ENCODE results near the gene SCFD2.
"Not testable (repeated sequence)": the region's sequence is repeated elsewhere in the genome, so short reads cannot be mapped to it uniquely, and the experiment has no call there.

The SCFD2 gene

DNA sequence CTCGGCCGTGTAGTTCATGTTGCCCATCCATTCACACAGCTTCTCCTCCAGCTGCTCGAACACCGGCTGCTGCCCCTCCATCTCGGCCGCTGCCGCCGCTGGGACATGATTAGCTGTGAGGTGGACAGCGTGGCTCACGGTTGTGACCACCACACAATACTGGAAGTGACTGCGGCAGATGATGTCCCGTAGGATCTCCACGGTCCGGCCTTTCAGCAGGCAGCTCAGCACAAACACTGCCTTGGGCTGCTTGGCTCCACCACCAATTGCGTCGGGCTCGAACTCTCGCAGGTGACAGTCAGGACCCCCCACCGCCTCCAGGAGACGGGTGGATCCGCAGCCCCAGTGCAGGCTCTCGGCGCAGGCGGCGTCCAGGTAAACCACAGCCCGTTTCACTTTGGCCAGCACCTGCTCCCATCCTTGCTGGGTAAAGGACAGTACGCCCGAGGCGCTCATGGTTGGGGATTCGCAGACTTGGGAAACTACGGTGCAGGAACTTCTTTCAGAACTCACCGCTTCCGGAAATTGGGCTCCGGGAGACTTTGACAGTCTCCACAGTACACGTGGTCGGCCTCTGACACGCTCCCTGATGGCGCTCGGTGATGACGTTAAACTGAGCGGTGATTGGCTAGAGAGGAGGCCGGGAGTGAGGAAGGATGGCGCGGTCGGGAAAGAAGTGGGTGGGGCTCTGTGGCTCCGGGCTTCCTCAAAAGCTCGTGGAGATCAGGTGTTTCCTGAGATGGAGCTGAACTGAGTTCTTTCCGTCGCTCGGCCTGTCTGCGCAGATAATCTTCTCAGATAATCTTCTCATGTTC lies at the start of gene SCFD2:
Gene SCFD2 (minus strand): TSS at position 576 of the 815 bp plus-strand sequence.
- peak; percentile 99 for DNase-seq (ENCODE audit: low spot score)

DNA sequence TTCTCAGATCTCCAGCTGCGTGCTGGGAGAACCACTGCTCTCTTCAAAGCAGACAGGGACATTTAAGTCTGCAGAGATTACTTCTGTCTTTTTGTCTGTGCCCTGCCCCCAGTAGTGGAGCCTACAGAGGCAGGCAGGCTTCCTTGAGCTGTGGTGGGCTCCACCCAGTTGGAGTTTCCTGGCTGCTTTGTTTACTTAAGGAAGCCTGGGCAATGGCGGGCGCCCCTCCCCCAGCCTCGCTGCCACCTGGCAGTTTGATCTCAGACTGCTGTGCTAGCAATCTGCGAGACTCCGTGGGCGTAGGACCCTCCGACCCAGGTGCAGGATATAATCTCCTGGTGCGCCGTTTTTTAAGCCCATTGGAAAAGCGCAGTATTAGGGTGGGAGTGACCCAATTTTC lies 43.6 kb upstream of the SCFD2 start:
- not testable (repeated sequence) for DNase-seq (ENCODE audit: low spot score)

DNA sequence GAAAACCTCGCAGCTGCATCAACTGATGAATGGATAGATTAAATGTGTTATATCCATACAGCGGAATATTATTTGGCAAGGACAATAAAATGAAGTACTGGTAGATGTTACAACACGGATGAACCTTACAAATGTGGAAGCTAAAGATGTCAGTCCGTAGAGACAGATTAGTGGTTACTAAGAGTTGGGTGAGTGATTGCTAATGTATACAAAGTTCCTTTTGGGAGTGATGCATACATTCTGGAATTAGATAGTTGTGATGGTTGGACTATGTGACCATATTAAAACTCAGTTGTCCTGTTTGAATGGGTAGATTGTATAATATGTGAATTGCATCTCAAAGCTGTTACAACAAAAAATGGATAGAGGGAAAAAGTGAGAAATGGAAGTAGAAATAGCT lies 14.4 kb upstream of the SCFD2 start:
- no peak for DNase-seq (ENCODE audit: low spot score)

DNA sequence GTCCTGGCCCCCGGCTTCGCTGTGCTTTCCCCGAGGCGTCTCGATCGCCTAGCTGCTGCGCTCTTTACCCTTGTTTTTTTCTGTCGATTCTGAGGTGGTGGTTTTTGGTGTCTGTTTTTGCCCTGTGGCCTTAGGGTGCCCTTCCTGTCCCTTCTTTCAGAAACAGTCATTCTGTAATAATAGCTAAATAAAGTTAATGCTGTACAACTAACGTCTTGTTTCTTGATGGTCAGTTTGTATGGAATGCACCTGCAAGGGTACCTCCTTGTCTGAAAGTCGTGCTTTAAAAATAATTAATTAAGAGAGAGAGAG lies 12.3 kb upstream of the SCFD2 start:
- no peak for DNase-seq (ENCODE audit: low spot score)

DNA sequence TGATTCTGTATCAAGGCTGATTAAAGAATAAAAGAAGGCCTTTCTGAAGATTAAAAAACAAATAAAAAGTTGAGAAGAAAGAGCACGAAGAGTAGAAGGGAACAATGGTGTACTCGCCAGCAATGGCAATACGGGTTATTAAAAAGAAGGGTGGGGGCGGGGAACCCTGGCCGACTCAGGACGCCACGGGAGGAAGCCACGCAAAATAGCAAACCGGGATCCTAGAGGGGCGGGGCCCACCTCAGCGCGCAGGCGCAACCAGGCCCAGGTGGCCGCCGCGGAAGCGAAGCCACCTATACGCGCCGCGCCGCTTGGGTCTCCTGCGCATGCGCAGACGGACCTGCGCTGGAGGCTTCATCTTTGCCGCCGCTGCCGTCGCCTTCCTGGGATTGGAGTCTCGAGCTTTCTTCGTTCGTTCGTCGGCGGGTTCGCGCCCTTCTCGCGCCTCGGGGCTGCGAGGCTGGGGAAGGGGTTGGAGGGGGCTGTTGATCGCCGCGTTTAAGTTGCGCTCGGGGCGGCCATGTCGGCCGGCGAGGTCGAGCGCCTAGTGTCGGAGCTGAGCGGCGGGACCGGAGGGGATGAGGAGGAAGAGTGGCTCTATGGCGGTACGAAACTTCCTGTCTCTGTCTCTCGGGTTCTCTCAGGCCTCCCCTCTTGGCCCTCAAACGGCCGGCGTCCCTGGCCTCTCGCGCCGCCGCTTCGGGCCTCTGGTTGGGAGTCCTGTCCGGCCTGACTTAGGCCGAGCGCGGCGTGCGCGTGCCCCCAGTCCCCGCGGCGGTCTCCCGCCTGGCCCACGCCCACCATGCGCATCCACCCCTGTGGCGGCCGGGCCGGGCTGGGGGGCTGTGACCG lies 11.7 kb upstream of the SCFD2 start, which contains the start of gene FIP1L1:
Gene FIP1L1 (plus strand): TSS at position 323 of the 852 bp plus-strand sequence. CDS start 198 bp downstream, at position 521.
- peak; percentile 97 for DNase-seq (ENCODE audit: low spot score)

DNA sequence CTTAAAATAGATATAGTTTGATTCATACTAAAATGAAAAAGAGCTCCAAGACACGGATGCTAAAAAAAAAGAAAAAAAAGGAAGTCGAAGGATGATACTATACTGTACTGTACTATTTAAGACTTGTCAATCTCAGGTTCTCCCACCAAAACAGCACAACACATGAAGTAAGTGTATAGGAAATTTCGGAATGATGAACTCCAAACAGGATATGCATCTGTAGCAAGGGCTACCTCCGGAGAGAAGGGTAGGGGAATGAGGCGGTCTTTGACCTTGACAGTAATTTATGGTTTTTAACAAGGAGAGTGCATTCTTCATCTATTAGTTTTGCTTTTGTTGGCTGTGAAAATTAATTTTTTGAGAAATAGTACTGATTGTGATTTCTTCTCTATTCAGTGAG lies 11.0 kb upstream of the SCFD2 start:
- no peak for DNase-seq (ENCODE audit: low spot score)

DNA sequence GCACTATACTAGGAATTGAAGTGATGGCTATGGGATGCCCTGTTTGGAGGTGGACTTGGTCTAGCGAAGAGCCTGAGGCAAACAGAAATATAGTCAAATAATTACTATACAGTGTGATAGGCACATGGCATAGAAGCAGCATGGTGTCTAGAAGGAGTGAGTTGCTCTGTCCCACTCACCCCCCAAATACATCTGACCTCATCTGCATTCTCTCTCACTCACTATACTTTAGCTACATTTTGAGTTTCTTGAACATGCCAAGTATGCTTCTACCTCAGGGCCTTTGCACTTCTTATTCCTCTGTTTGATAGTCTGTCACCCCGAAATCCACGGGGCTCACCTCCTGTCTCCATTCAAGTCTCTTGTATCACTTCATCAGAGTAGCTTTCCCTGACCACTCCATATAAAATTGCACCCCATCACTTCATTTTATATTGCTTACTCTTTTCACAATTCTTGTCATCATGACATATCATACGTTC lies 9.0 kb upstream of the SCFD2 start:
- no peak for DNase-seq (ENCODE audit: low spot score)

DNA sequence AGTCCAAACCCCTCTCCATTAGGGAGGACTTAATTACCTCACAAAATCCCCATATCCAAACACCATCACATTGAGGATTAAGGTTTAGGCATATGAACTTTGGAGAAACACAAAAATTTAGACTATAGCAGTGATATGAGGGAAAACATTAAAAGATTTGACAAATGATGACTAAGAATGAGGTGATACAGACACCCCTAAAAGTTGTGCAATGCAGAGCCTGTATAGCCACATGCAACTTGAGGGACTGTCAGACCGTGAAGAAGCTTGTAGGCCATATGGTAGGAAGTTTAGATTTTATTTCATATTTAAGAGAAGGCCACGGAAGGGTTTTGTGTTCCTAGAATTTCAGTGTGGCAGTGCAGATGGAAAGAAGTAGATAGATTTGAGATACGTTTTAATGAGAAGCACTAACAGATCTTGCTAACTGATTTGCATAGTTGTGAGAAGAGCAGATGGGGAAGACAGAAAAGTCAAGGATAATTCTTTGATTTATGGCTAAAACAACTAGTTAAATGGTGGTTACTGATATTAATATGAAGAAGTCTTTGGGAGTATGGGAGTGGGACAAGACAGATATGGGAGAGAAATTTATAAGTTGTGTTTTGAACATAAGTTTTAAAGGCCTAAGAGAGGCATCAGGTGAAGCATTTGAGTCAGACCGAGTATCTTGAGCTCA lies 6.1 kb upstream of the SCFD2 start:
- DNase-seq (ENCODE audit: low spot score): no peak

DNA sequence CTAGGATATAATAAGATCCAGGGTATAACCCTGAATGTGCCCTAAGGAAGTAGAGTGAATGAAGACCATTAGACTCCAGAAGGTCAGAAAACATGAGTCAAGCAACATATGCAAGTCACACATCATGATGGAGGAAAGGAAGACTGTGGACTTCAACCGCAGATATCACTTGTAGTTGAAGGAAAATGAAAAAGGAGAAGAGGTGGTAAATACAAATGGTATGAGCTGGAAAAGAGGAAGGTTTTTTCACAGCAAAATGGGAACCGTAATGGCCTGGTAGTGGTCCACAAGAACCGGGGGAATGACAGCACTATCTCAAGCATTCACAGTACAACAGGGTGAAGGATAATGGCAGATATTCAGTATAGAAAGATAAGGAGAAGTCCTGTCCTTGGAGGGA lies 5.2 kb upstream of the SCFD2 start:
- DNase-seq (ENCODE audit: low spot score): no peak

DNA sequence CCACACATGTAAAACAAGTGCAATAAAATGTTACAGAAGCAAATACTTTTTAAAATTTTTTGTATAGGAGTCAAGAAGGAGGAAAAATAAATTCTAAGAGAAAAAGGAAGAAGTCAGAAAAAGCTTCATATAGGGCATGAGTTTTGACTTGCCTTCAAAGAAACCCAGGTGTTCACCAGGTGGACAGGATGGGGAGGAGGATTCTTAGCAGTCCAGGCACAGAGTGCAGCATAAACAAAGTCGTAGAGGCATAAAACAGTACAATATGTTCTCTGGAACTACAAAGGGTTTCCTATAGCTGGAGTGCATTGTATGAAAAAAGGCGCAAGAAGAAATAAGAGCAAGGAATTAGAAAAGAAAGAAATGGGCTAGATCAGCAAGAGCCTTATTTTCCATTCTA lies 1.9 kb upstream of the SCFD2 start:
- DNase-seq (ENCODE audit: low spot score): no peak

DNA sequence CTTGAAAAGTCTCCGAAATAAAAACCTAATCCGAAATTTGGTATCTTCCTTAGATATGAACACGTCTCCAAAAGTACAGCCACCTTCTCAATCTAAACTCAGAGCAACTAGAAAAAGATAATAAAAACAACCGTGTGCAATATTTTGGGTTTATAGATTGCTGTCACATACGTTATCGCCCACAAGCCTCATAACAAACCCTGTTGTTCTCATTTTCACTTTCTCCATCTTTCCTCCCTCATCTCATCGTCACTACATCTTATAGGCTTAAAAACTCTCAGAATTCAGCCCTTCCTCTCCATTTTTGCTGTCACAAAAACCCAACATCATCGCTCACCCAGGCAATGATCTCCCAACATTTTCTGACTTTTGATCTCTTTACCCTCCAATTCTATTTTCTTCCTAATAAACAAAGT lies 448 bp upstream of the SCFD2 start:
- no peak for DNase-seq (ENCODE audit: low spot score)

DNA sequence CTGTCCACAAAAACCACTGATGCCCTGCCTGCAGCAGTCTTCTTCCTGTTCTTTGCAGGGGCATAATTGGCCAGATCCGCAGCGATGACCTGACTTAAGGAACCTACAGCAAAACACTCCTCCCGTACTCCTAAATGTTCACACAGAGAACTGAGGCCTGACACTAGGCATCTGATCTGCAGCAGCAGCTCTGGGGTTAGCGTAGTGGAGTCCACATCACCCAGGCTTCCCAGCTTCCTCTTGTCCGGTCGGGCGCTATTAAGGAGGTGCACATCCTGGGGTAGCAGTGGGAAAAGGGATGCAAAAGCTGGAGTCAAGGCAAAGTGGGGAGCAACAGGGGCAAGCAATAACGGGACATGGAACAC lies 758 bp downstream of the SCFD2 start:
- peak; percentile 33 for DNase-seq (ENCODE audit: low spot score)

DNA sequence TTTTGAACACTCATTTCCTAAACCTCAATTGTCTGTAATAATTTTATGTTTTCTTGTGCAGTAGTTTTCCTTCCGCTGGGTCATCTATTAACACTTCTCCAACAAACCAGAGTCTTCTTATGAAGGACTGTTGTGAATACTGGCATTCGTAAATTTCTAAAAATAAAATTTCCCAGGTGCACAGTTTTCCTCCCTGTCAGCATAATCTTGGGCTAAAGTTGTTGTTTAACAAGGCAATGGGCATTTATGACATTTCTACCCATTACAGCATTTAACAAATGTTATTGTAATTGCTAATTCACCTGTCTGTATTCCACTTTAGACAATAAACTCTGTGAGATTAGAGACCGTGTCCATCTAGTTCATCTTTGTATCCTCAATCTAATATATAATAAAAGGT lies 1.2 kb downstream of the SCFD2 start:
- no peak for DNase-seq (ENCODE audit: low spot score)

DNA sequence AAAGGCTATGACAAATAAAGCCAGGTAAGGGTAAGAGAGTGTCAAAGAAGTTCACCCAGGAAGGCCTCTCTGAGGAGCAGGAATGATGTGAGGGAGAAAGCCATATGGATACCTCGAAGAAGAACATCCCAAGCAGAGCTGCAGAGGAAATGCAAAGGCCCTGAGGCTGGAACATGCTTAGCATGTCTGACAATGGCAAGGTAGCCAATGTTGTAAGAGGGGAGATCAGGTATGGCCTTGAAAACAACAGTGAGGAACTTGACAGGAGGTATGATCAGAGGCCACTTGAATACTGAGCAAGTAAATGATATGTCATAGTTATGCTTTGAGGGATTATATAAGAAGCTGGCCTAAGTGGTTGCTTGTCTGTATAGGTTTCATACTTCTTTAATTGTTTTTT lies 3.8 kb downstream of the SCFD2 start:
- DNase-seq (ENCODE audit: low spot score): no peak

DNA sequence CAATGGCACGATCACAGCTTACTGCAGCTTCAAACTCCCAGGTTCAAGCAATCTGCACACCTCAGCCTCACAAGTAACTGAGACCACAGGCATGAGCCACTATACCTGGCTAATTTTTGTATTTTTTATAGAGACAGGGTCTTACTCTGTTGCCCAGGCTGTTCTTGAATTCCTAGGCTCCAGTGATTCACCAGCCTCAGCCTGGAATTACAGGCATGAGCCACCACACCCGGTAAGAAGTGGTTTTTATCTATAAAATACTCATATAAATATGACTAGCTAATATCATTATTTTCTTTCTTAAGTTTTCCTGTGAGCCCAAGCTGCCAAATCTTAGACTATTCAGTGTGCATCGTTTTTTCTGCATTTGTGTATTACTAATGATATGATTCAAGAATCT lies 4.4 kb downstream of the SCFD2 start:
- DNase-seq (ENCODE audit: low spot score): no peak

DNA sequence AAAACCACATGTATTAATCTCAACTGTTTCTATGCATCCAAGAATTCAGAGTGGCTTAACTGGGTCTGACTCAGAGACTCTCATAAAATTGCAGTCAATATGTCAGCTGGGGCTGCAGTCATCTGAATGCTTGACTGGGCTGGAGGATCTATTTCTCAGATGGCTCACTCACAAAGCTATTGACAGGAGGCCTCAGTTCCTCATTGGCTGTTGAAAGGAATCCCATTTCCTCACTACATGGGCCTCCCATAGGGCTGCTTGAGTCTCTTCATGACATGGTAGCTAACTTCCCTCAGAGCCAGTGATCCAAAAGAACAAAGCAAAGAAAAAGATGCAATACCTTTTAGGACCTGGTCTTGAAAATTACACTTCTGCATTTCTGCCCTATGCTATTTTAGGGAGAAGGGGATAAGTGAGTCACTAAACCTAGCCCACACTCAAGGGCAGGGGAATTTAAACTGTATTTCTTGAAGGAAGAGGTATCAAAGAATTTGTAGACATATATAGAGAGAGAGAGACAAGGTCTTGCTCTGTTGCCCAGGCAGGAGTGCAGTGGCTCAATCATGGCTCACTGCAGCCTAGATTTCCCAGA lies 9.8 kb downstream of the SCFD2 start:
- DNase-seq (ENCODE audit: low spot score): no peak

DNA sequence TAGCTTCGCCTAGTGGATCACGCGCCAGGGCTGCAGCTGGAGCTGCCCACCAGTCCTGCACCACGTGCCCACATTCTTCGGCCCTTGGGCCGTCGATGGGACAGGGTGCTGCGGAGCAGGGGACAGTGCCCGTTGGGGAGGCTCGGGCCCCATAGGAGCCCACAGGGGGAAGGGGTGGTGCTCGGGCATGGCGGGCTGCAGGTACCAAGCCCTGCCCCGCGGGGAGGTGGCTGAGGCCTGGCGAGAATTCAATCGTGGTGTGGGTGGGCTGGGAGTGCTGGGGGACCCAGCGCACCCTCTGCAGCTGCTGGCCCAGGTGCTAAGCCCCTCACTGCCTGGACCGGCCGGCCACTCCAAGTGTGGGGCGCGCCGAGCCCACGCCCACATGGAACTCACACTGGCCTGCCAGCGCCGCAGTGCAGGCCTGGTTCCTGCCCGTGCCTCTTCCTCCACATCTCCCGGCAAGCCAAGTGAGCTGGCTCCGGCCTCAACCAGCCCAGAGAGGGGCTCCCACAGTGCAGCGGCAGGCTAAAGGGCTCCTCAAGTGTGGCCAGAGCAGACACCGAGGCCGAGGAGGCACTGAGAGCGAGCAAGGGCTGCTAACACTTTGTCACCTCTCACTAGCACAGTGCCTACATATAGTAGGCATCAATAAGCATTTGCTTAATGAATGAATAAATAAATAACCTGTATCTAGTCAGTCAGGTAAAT lies 11.7 kb downstream of the SCFD2 start:
- no peak for DNase-seq (ENCODE audit: low spot score)

DNA sequence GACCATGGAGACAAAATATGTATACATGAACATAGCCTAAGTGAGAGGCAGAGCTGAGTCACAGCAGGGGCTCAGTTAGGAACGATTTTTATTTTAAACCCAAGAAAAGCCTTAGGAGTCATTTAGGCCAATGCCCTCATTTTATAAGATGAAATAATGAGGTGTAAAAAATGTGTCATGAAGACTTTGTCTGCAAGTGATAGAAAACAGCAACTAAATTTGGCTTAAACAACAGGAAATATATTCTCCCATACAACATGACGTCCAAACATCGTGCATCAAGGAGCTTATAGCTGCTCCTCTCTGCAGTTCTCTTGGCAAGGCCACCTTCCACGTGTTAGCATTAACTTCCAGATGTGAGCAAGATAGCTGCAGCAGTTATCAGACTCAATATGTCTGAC lies 16.8 kb downstream of the SCFD2 start:
- DNase-seq (ENCODE audit: low spot score): no peak

DNA sequence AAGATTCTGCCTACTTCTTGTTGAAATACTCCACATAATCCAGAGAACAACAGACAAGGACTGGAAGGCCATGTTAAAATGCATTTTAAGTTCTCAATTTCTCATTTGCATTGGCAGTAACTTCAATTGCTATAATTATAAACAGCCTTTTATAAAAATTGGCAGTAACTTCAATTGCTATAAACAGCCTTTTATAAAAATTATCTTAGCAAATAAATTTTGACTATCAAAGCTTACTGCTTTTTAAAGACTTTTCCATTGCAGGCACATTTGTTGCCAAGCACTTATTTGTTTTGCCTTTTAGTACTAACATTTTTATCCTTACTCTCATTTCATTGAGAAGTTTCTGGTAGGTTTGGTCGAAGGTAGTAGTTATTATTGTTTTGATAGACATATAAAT lies 17.8 kb downstream of the SCFD2 start:
- DNase-seq (ENCODE audit: low spot score): no peak

DNA sequence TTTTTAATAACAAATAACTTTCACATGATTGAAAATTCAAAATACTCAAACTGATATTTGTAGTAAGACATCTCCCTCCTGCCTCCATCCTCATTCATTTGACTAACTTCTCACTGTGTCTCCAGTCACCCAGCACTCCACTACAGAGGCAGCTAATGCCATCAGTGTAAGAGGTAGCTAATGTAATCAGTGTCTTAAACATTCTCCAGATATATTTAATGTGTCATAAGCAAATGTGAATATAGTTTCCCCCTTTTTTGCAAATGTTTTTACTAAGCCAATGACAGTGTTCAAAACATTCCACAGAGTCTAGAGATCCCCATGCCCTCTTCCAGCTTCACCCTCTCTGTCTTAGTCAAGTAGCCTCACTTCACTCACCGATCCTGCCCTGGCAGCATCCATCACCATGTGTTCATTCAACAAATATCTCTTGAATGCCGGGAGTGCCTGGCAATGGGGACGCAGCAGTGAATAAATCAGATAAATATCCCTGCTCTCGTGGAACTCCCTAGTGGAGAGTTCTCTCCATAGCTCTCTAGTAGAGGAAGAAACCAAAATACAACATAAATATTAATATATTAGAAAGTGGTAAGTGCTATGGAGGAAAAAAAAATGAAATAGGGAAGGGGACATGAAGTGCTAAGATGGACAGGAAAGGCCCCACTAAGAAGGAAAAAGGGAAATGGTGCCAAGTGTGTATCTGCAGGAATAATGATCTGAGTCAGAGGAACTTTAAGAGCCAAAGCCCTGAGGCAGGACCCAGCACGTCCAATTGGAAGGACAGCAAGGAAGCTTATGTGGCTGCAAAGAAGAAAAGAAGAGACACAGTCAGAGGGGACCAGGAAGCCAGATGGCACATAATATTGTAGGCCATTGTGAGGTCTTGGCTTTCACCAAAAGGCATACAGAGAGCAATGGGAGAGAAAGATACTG lies 18.7 kb downstream of the SCFD2 start:
- peak; percentile 73 for DNase-seq (ENCODE audit: low spot score)

DNA sequence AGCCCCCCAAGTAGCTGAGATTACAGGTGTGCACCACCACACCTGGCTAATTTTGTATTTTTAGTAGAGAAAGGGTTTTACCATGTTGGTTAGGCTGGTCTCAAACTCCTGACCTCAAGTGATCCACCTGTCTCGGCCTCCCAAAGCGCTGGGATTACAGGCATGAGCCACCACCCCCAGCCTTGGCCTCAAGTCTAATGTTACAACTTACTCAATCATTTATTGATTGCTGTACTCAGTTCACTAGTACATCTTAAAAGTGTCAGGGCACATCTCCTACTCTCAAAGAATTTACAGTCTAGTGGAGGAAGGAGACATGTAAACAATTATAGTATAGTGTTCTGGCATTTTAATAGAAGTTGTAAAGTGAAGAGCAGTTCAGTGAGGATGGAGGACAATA lies 19.5 kb downstream of the SCFD2 start:
- not testable (repeated sequence) for DNase-seq (ENCODE audit: low spot score)

All from AG08395 (cell line).